K562 (cell line): ENCODE measurements around the gene CACTIN. TPM values are rescaled to one million over a fixed set of nuclear protein-coding genes. Genes with fewer than 3 reads are reported as not detected.

Source experiments
- ATAC-seq: fragments of 200-7000 bp; cut with Tn5 transposase; 3 replicates; pipeline ENCODE4 v1.9.1; 2020; ENCODE audit warnings: moderate library complexity
- BruUV-seq: library from RNA; stranded (reverse); fragments of 400-500 nt; replicated peaks from 2 replicates; lab custom pipeline; 2021; lab: Mats Ljungman, UMichigan
- CTCF ChIA-PET: fragments of 300-600 bp; formaldehyde crosslinking; extraction: SDS; loops from one replicate; lab custom pipeline; 2021; ENCODE audit warnings: low intra/inter-chr PET ratio; lab: Yijun Ruan, JAX
- POLR2A ChIA-PET: fragments of 300-600, 350-650 bp; sonication (Branson Sonifier 250); formaldehyde crosslinking; extraction: SDS; loops from one replicate; lab custom pipeline; 2021; ENCODE audit warnings: antibody characterized with exemption, inconsistent platforms; lab: Yijun Ruan, JAX
- DNase-seq, 4 experiments: peaks; one replicate each; pipeline versions ENCODE4 v3.0.0 to v3.0.0-alpha.2; 2011 to 2018; ENCODE audit warnings: low spot score in 3 of 4, mixed read lengths in 3 of 4; ENCODE audit errors: extremely low read depth in 1 of 4
- FAIRE-seq: peaks from 2 replicates; lab custom pipeline; 2011; peaks lifted over from hg19 to GRCh38; lab: Jason Lieb, UNC
- H2AFZ ChIP-seq: 2 replicates; pipeline ENCODE4 v1.6.0; 2011; ENCODE audit warnings: low read depth, low read length, control low read depth, inconsistent platforms
- H3K27ac ChIP-seq: fragments of 200-600 bp; 3 replicates; pipeline ENCODE4 v1.8.0; 2011; ENCODE audit warnings: low read depth, mild to moderate bottlenecking, control low read depth, inconsistent platforms, low read length, moderate library complexity, mixed read lengths; ENCODE audit errors: extremely low read depth
- H3K27me3 ChIP-seq, 2 experiments: fragments of 300-600 bp in 1 of 2; 2 replicates in 1 of 2; 3 replicates in 1 of 2; pipeline versions ENCODE4 v1.6.0 to v1.8.0; 2011; ENCODE audit warnings: inconsistent platforms in 2 of 2, low read length in 2 of 2, mild to moderate bottlenecking in 1 of 2, mixed read lengths in 1 of 2, moderate library complexity in 1 of 2; ENCODE audit not compliant: control insufficient read depth in 2 of 2, insufficient read depth in 2 of 2
- H3K36me3 ChIP-seq: fragments of 300-600 bp; 3 replicates; pipeline ENCODE4 v1.8.0; 2011; ENCODE audit warnings: mild to moderate bottlenecking, low read length, inconsistent platforms; ENCODE audit not compliant: control insufficient read depth, insufficient read depth
- H3K4me1 ChIP-seq, 2 experiments: fragments of 200-600 bp in 1 of 2; replicated peaks in 1 of 2; 2 replicates in 1 of 2; 3 replicates in 1 of 2; pipeline versions ENCODE4 v1.5.1 to v1.8.0; 2011; ENCODE audit warnings: inconsistent platforms in 2 of 2, low read length in 2 of 2, mild to moderate bottlenecking in 1 of 2, mixed read lengths in 1 of 2, moderate library complexity in 1 of 2; ENCODE audit not compliant: control insufficient read depth in 2 of 2, insufficient read depth in 2 of 2
- H3K4me2 ChIP-seq: 2 replicates; pipeline ENCODE4 v1.6.1; 2011; ENCODE audit warnings: low read length, control low read depth, inconsistent platforms, mixed read lengths; ENCODE audit not compliant: insufficient read depth
- H3K4me3 ChIP-seq: fragments of 200-600 bp; sonication (generic), shearing (Covaris generic); 2 replicates; pipeline ENCODE4 v1.5.1; 2016; ENCODE audit warnings: control low read depth, inconsistent platforms
- H3K79me2 ChIP-seq: fragments of 200-600 bp; 3 replicates; pipeline ENCODE4 v1.8.0; 2011; ENCODE audit warnings: low read length, inconsistent platforms; ENCODE audit not compliant: control insufficient read depth, insufficient read depth
- H3K9ac ChIP-seq, 2 experiments: 2 replicates each; pipeline versions ENCODE4 v1.6.0 to v1.6.1; 2011; ENCODE audit warnings: low read depth in 2 of 2, low read length in 2 of 2, control low read depth in 1 of 2, inconsistent platforms in 1 of 2, mild to moderate bottlenecking in 1 of 2, mixed read lengths in 1 of 2; ENCODE audit not compliant: insufficient read depth in 1 of 2
- H3K9me1 ChIP-seq: one replicate; pipeline ENCODE4 v1.6.0; 2011; ENCODE audit warnings: inconsistent platforms, mild to moderate bottlenecking, low read length, moderate library complexity; ENCODE audit not compliant: control insufficient read depth, insufficient read depth
- H3K9me3 ChIP-seq: replicated peaks from 2 replicates; pipeline ENCODE4 v1.5.1; 2011; ENCODE audit warnings: low read depth, low read length, inconsistent platforms; ENCODE audit not compliant: control insufficient read depth, insufficient read depth
- H4K20me1 ChIP-seq: replicated peaks from 2 replicates; pipeline ENCODE4 v1.6.1; 2011; ENCODE audit warnings: low read length, inconsistent platforms, mixed read lengths; ENCODE audit not compliant: control insufficient read depth, insufficient read depth
- BRCA1 ChIP-seq, 2 experiments: fragments of 450-650 bp in 1 of 2; sonication (generic) in 1 of 2; formaldehyde crosslinking in 1 of 2; IDR thresholded peaks; 2 replicates each; pipeline versions ENCODE4 v1.5.0 to v1.6.1; 2017 to 2020; ENCODE audit warnings: mild to moderate bottlenecking in 1 of 2, missing genetic modification reagents in 1 of 2
- HNRNPH1 ChIP-seq: fragments of 200-400 bp; formaldehyde crosslinking; optimal IDR thresholded peaks from 2 replicates; pipeline ENCODE3; 2017; ENCODE audit warnings: low read depth, mild to moderate bottlenecking, low read length, moderate library complexity
- PHTF2 ChIP-seq: fragments of 250-450 bp; sonication (Bioruptor Pico); IDR thresholded peaks from 2 replicates; pipeline ENCODE4 v1.5.0; 2021; ENCODE audit warnings: mild to moderate bottlenecking
- POLR2B ChIP-seq: fragments of 450-650 bp; IDR thresholded peaks from 2 replicates; pipeline ENCODE4 v1.6.1; 2018; ENCODE audit warnings: low read depth; ENCODE audit not compliant: partially characterized antibody
- RBM14 ChIP-seq: fragments of 200-400 bp; formaldehyde crosslinking; IDR thresholded peaks from 2 replicates; pipeline ENCODE4 v1.6.1; 2018; ENCODE audit warnings: low read depth, mild to moderate bottlenecking, low read length, moderate library complexity, borderline replicate concordance; ENCODE audit not compliant: insufficient read depth
- WGBS: fragments of 100-300 bp; shearing (Covaris generic); methylation state at CpG from one replicate; pipeline ENCODE4 v1.1.6; 2016; ENCODE audit warnings: low coverage, mixed read lengths; ENCODE audit not compliant: insufficient coverage; ENCODE audit errors: missing lambda C conversion rate; 5-methylcytosine and 5-hydroxymethylcytosine counted together
- in situ Hi-C: fragments of 300-500 bp; cut with MboI; formaldehyde crosslinking; loops from 4 replicates; pipeline ENCODE4 v1.15.0; 2018; ENCODE audit warnings: inconsistent platforms, mixed read lengths
- intact Hi-C: fragments of 100-400 bp; cut with micrococcal nuclease; formaldehyde crosslinking; loops from 2 replicates; pipeline ENCODE4 v1.14.2; 2022
- polyA plus RNA-seq, 8 experiments: library from polyadenylated mRNA; depleted of rRNA in 4 of 8; stranded (reverse) in 5 of 8; unstranded in 3 of 8; fragments of >200 nt; fragmentation: Nextera tagmentation in 2 of 8; fragmentation: Illumina TruSeq in 1 of 8; extraction: Ambion mirVana in 2 of 8; extraction: Trizol in 1 of 8; gene quantifications; 2 replicates each; pipeline versions ENCODE4 v1.2.1 to v1.2.3, GENCODE V29; 2011 to 2014; ENCODE audit warnings: inconsistent platforms in 1 of 8, missing spikeins in 1 of 8
- total RNA-seq, 7 experiments: library from RNA; depleted of rRNA in 6 of 7; stranded (reverse); fragments of >200 nt in 6 of 7; fragmentation: Illumina TruSeq in 2 of 7; extraction: Trizol in 2 of 7; gene quantifications; 2 replicates each; pipeline versions ENCODE4 v1.2.1 to v1.2.3, GENCODE V29; 2011 to 2021; ENCODE audit warnings: low replicate concordance in 1 of 7
- TF ChIP-seq, protein P1 (sequence below): fragments of 450-650 bp; formaldehyde crosslinking; IDR thresholded peaks from 2 replicates; pipeline ENCODE4 v1.4.0; 2022; ENCODE audit warnings: mild to moderate bottlenecking, moderate library complexity

CACTIN gene
- total and polyA plus RNA-seq, 9 of the 15 experiments (the other 6 are each of a cell fraction or from before 2014, with no cell fraction given): 0.15 to 49.2 (median 15.0) TPM

DNA sequence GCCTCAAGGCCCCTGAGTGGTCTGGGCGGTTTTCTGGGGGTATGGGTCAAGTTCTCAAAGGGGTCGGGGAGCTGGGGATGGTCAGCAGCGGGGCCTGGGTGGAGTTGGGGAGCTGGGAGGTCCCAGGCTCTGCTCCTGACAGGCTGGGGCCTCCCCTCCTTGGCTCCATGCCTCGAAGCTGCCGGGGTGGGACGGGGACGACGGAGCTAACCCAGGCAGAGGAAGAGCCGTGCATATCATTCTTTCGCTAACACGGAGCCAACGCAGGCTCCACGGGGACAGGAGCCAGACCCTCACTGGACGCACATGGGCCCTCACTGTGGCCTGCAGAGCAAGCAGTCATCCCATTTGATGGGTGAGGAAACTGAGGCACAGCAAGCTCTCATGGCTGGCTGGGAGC lies 25.8 kb upstream of the CACTIN start:
- Histone ChIP-seq H3K4me2 (no peak overlapping the region), H3K79me2 (no peaks in the 10 kb centered on the region), H3K9me1 (no peaks in the 10 kb centered on the region), H3K9me3 (no peaks in the 10 kb centered on the region), H3K4me3 (no peak overlapping the region), H3K9ac (no peak overlapping the region; a peak in 1 of 4 replicates), H3K4me1 (peaks cover 0 to 35% of the 10 kb centered on the region in 2 experiments; a peak in 2 of 5 replicates), H3K27ac (no peak overlapping the region), H3K36me3 (peaks cover 47% of the 10 kb centered on the region; the same call in 2 of the 3 replicates), H2AFZ (no peak overlapping the region), H4K20me1 (no peaks in the 10 kb centered on the region), H3K27me3 (no peaks in the 10 kb centered on the region)
- intact Hi-C loops: no loop called here
- FAIRE-seq (no peak), DNase-seq (no peak), ATAC-seq (no peak)
- ChIA-PET POLR2A (no interaction called here), CTCF (no interaction called here)
- WGBS: 89% methylated on average over 4 of the region's 14 CpGs
- BruUV-seq: no TSS peak
- in situ Hi-C loops: no loop called here
- TF ChIP-seq, protein P1, sequence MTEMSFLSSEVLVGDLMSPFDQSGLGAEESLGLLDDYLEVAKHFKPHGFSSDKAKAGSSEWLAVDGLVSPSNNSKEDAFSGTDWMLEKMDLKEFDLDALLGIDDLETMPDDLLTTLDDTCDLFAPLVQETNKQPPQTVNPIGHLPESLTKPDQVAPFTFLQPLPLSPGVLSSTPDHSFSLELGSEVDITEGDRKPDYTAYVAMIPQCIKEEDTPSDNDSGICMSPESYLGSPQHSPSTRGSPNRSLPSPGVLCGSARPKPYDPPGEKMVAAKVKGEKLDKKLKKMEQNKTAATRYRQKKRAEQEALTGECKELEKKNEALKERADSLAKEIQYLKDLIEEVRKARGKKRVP: no peak
- TF ChIP-seq BRCA1 (IDR thresholded peaks at IDR 0.05) (no peak), BRCA1 (CRISPR knock-in tag; IDR thresholded peaks at IDR 0.05) (no peak), HNRNPH1 (no peak), POLR2B (no peak), PHTF2 (CRISPR knock-in tag) (no peak), RBM14 (no peak)
